Measurements from ENCODE around the gene ZFAND5. TPM values are rescaled to one million over a fixed set of nuclear protein-coding genes. Genes with fewer than 3 reads are reported as not detected.

The ZFAND5 gene
- total RNA-seq, 3 donors from 2014 or later = 147 to 181 (median 152) TPM

DNA sequence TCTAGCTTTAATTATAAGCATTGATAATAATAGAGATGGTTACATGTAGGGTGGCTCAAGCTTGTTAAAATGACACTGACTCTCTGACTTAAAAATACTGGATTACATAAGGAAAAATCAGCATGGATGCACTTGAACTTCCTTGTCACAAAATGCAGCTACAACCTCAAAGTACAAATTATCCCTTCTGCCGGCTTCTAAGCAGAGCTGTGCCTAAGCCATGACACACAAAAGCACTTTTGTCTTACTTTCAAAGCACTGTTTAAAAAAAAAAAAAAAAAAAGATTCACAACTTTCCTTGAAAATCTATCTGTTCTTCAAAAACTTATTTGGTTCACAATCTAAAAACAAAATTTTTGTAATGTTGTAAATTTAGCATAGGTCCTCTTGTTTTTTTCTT lies 36.4 kb upstream of the ZFAND5 start:
- ATAC-seq (no peak), DNase-seq (no peak)

DNA sequence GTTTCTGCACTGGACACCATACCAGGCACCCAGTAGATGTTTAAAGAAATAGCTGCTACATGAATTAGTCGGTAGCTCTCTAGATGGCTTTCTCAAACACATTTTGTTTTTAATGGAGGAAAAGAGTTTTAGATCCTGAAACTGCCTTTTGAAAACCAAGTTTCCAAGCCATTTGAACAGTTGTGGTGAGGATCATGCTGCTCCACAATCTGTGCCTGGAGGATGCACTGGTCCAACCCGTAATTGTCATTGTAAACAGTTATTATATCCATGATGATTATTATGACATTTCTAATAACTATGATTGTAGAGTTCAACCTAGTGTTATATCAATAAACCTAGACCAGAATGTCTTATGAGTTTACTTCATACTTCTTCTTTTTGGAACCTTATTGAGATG lies 35.9 kb upstream of the ZFAND5 start:
- H3K36me3 ChIP-seq (ENCODE audit: low read depth) = no peaks in the 10 kb centered on the region
- no peak overlapping the region for H3K4me3 ChIP-seq
- no peak for ATAC-seq
- H3K9me3 ChIP-seq = no peaks in the 10 kb centered on the region
- DNase-seq = no peak
- intact Hi-C loops (cut with DNase I, micrococcal nuclease) = no loop called here
- H3K4me1 ChIP-seq (ENCODE audit: low read depth) = no peaks in the 10 kb centered on the region
- TF ChIP-seq, protein P1, sequence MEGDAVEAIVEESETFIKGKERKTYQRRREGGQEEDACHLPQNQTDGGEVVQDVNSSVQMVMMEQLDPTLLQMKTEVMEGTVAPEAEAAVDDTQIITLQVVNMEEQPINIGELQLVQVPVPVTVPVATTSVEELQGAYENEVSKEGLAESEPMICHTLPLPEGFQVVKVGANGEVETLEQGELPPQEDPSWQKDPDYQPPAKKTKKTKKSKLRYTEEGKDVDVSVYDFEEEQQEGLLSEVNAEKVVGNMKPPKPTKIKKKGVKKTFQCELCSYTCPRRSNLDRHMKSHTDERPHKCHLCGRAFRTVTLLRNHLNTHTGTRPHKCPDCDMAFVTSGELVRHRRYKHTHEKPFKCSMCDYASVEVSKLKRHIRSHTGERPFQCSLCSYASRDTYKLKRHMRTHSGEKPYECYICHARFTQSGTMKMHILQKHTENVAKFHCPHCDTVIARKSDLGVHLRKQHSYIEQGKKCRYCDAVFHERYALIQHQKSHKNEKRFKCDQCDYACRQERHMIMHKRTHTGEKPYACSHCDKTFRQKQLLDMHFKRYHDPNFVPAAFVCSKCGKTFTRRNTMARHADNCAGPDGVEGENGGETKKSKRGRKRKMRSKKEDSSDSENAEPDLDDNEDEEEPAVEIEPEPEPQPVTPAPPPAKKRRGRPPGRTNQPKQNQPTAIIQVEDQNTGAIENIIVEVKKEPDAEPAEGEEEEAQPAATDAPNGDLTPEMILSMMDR (IDR thresholded peaks at IDR 0.05) = no peak

More for the DNA sequence above, 36.4 kb upstream of the ZFAND5 start:
- H3K36me3 ChIP-seq (ENCODE audit: low read depth) = no peaks in the 10 kb centered on the region
- no peaks in the 10 kb centered on the region for H3K4me1 ChIP-seq (ENCODE audit: low read depth)
- intact Hi-C loops (cut with DNase I, micrococcal nuclease) = no loop called here
- no peak overlapping the region for H3K4me3 ChIP-seq
- TF ChIP-seq, protein P1 (IDR thresholded peaks at IDR 0.05) = no peak
- H3K9me3 ChIP-seq = no peaks in the 10 kb centered on the region

DNA sequence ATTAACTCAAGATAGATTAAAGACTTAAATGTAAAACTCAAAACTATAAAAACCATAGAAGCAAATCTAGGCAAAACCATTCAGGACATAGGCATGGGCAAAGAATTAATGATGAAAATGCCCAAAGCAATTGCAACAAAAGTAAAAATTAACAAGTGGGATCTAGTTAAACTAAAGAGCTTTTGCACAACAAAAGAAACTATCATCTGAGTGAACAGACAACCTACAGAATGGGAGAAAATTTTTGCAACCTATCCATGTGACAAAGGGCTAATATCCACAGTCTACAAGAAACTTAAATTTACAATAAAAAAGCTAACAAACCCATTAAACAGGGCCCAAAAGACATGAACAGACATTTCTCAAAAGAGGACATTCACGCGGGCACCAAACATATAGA lies 34.4 kb upstream of the ZFAND5 start:
- DNase-seq = no peak
- H3K36me3 ChIP-seq (ENCODE audit: low read depth) = no peaks in the 10 kb centered on the region
- no peak overlapping the region for H3K4me3 ChIP-seq
- H3K9me3 ChIP-seq = no peaks in the 10 kb centered on the region
- TF ChIP-seq, protein P1 (IDR thresholded peaks at IDR 0.05) = no peak
- no peaks in the 10 kb centered on the region for H3K4me1 ChIP-seq (ENCODE audit: low read depth)
- ATAC-seq = no peak
- intact Hi-C loops (cut with DNase I, micrococcal nuclease) = no loop called here

DNA sequence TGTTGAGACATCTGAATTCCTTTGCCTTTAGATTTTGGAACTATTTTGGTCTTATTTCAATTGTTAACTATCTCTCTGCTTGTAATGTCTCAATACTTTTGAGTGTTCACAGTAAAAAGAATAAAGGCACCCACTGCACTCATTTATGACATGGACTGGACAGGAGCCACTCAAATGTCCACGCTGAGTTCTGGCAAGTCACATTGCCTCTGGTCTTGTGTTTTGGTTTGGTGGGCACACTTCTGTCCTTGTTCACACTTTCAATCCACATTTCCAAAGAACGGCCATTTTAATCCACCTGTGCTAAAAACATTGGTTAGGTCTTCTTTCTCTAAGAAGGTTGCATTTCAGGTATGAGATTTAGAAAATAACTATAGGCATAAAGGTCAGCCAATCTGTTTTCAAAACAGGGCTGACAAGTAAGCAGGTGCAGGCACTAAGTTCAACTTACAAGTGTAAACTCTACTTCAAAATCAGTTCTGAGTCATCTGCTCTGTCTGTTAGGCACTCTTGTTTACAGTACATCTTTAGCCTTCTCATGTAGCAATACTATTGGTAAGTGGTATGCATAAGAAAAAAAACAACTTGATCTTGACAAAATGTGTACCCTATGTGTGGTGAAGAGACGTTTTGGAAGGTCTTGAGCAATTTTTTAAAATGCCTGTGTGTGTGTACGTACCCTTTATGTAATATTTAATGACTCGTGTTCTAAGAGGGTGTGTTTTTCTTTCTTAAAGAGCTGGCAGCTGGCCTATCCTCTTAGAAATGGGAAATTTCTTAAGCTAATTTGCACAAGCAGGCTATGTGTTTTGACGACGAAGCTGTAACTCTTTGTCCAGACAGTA lies 31.5 kb upstream of the ZFAND5 start:
- Histone ChIP-seq H3K36me3 (ENCODE audit: low read depth) (no peaks in the 10 kb centered on the region), H3K4me3 (no peak overlapping the region), H3K9me3 (no peaks in the 10 kb centered on the region), H3K4me1 (ENCODE audit: low read depth) (no peaks in the 10 kb centered on the region)
- DNase-seq (peak in 1 of 3 donors; percentile 14), ATAC-seq (peak; percentile 94)
- TF ChIP-seq, protein P1 (IDR thresholded peaks at IDR 0.05) = no peak
- intact Hi-C loops (cut with DNase I, micrococcal nuclease) = no loop called here

DNA sequence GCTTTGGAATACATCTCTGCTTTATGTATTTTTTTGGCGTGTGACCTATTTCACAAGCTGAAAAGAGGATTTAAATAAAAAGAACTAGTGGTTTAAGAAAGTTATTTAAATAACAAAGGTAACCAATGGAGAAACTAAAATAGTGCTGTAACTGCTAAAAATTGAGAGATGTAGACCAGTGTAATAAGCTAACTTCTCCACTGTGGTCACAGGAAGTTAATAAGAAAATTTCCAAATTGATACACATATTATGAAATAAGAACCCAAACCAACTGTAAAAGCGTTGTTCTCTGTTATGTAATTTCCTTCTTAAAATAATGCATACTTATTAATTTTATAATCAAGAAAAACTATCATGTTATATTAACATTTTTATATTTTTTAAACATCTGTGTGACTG lies 29.1 kb upstream of the ZFAND5 start:
- intact Hi-C loops (cut with DNase I, micrococcal nuclease) = no loop called here
- no peak for ATAC-seq

More for the DNA sequence above, 29.1 kb upstream of the ZFAND5 start:
- Histone ChIP-seq H3K9me3 (no peaks in the 10 kb centered on the region), H3K4me3 (no peak overlapping the region), H3K36me3 (ENCODE audit: low read depth) (no peaks in the 10 kb centered on the region), H3K4me1 (ENCODE audit: low read depth) (no peaks in the 10 kb centered on the region)
- TF ChIP-seq, protein P1 (IDR thresholded peaks at IDR 0.05) = no peak
- no peak for DNase-seq
